Neural progenitor cell (in vitro differentiated cells): ENCODE data around the gene DNMT1. TPM values are rescaled to one million over a fixed set of nuclear protein-coding genes. Genes with fewer than 3 reads are reported as not detected.
"Not testable (repeated sequence)": the region's sequence is repeated elsewhere in the genome, so short reads cannot be mapped to it uniquely, and the experiment has no call there.

Source experiments
- DNase-seq: peaks from one replicate; pipeline ENCODE4 v3.0.0-alpha.2; 2016; ENCODE audit warnings: low spot score
- H2AFZ ChIP-seq: fragments of 200-600 bp; sonication (generic); replicated peaks from 2 replicates; pipeline ENCODE4 v1.6.1; 2016; ENCODE audit warnings: antibody characterized with exemption
- H3F3A ChIP-seq: fragments of 200-600 bp; sonication (generic); 2 replicates; pipeline ENCODE4 v1.6.1; 2016; ENCODE audit warnings: antibody characterized with exemption, low read depth
- H3K27ac ChIP-seq: fragments of 200-600 bp; sonication (generic); 2 replicates; pipeline ENCODE4 v1.5.1; 2016; ENCODE audit warnings: mild to moderate bottlenecking
- H3K27me3 ChIP-seq: fragments of 200-600 bp; sonication (generic); 2 replicates; pipeline ENCODE4 v1.6.1; 2016; ENCODE audit warnings: mild to moderate bottlenecking, moderate library complexity
- H3K36me3 ChIP-seq: fragments of 200-600 bp; sonication (generic); 2 replicates; pipeline ENCODE4 v1.5.1; 2016
- H3K4me1 ChIP-seq: fragments of 200-600 bp; sonication (generic); 2 replicates; pipeline ENCODE4 v1.6.1; 2016; ENCODE audit warnings: mixed run types
- H3K4me2 ChIP-seq: fragments of 200-600 bp; sonication (generic); 2 replicates; pipeline ENCODE4 v1.6.1; 2016
- H3K4me3 ChIP-seq: fragments of 200-600 bp; sonication (generic); 2 replicates; pipeline ENCODE4 v1.5.1; 2016
- H3K79me2 ChIP-seq: fragments of 200-600 bp; sonication (generic); 2 replicates; pipeline ENCODE4 v1.6.1; 2016; ENCODE audit warnings: low read depth
- H3K9ac ChIP-seq: fragments of 200-600 bp; sonication (generic); 2 replicates; pipeline ENCODE4 v1.6.1; 2016
- H3K9me3 ChIP-seq: fragments of 200-600 bp; sonication (generic); 2 replicates; pipeline ENCODE4 v1.5.1; 2016; ENCODE audit warnings: low read depth
- H4K20me1 ChIP-seq: fragments of 200-600 bp; sonication (generic); 2 replicates; pipeline ENCODE4 v1.6.1; 2016; ENCODE audit warnings: low read depth
- H3K27ac Mint-ChIP-seq: 3 replicates; pipeline ENCODE4 v1.8.0; 2021; ENCODE audit warnings: mixed read lengths
- H3K27me3 Mint-ChIP-seq: 2 replicates; pipeline ENCODE4 v1.8.0; 2022; ENCODE audit warnings: low read depth, mild to moderate bottlenecking, inconsistent platforms, moderate library complexity, mixed read lengths; ENCODE audit not compliant: insufficient read depth
- H3K36me3 Mint-ChIP-seq: 3 replicates; pipeline ENCODE4 v1.8.0; 2021; ENCODE audit warnings: mixed read lengths
- H3K4me1 Mint-ChIP-seq: 3 replicates; pipeline ENCODE4 v1.8.0; 2021; ENCODE audit warnings: mixed read lengths
- H3K4me3 Mint-ChIP-seq: 3 replicates; pipeline ENCODE4 v1.8.0; 2021; ENCODE audit warnings: mild to moderate bottlenecking, moderate library complexity, mixed read lengths
- H3K9me3 Mint-ChIP-seq: 3 replicates; pipeline ENCODE4 v1.8.0; 2020; ENCODE audit warnings: mixed read lengths
- EZH2 ChIP-seq: fragments of 200-600 bp; sonication (generic); IDR thresholded peaks from 2 replicates; pipeline ENCODE4 v1.6.1; 2017; ENCODE audit warnings: antibody characterized with exemption, mild to moderate bottlenecking, moderate library complexity
- EZH2phosphoT487 ChIP-seq: fragments of 200-600 bp; sonication (generic); IDR thresholded peaks from 2 replicates; pipeline ENCODE4 v1.6.1; 2017; ENCODE audit warnings: antibody characterized with exemption
- total RNA-seq: library from RNA; depleted of rRNA; stranded (reverse); fragments of >200 nt; gene quantifications from 2 replicates; pipeline ENCODE4 v1.2.3, GENCODE V29; 2015; ENCODE audit warnings: low replicate concordance
- TF ChIP-seq, protein P1 (sequence below): fragments of 200-600 bp; sonication (generic); IDR thresholded peaks from 2 replicates; pipeline ENCODE4 v1.5.1; 2017; ENCODE audit warnings: antibody characterized with exemption, mild to moderate bottlenecking

DNMT1 gene
- total RNA-seq, result 203 and 204 TPM in 2 replicates

GRCh38 chr19:10194500-10195198, at the start of gene DNMT1:
Gene DNMT1, minus strand, starts transcription at chr19:10194953. Its CDS starts 54 bp downstream, at chr19:10194899.
- Histone ChIP-seq H3K9ac (peak within 1 kb of the TSS; percentile 53), H3F3A (peaks cover 7% of the 10 kb centered on the region), H3K36me3 (no peaks in the 10 kb centered on the region), H3K27me3 (no peaks in the 10 kb centered on the region), H3K4me3 (peak within 1 kb of the TSS; percentile 67), H3K79me2 (peaks cover 50% of the 10 kb centered on the region), H3K4me2 (peak within 1 kb of the TSS; percentile 85), H2AFZ (peak within 1 kb of the TSS; percentile 79), H3K9me3 (no peaks in the 10 kb centered on the region), H4K20me1 (peaks cover 32% of the 10 kb centered on the region), H3K27ac (no peak within 1 kb of the TSS), H3K4me1 (peaks cover 3% of the 10 kb centered on the region)
- H3K36me3 Mint-ChIP-seq, result peaks cover 5% of the 10 kb centered on the region
- DNase-seq, result peak; percentile 96
- peak within 1 kb of the TSS; percentile 98 for H3K4me3 Mint-ChIP-seq
- H3K9me3 Mint-ChIP-seq, result no peaks in the 10 kb centered on the region
- peak within 1 kb of the TSS; percentile 96 for H3K27ac Mint-ChIP-seq
- peaks cover 11% of the 10 kb centered on the region for H3K4me1 Mint-ChIP-seq
- H3K27me3 Mint-ChIP-seq, result no peaks in the 10 kb centered on the region
- TF ChIP-seq, protein P1, sequence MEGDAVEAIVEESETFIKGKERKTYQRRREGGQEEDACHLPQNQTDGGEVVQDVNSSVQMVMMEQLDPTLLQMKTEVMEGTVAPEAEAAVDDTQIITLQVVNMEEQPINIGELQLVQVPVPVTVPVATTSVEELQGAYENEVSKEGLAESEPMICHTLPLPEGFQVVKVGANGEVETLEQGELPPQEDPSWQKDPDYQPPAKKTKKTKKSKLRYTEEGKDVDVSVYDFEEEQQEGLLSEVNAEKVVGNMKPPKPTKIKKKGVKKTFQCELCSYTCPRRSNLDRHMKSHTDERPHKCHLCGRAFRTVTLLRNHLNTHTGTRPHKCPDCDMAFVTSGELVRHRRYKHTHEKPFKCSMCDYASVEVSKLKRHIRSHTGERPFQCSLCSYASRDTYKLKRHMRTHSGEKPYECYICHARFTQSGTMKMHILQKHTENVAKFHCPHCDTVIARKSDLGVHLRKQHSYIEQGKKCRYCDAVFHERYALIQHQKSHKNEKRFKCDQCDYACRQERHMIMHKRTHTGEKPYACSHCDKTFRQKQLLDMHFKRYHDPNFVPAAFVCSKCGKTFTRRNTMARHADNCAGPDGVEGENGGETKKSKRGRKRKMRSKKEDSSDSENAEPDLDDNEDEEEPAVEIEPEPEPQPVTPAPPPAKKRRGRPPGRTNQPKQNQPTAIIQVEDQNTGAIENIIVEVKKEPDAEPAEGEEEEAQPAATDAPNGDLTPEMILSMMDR, result no peak
- TF ChIP-seq EZH2phosphoT487, result no peak
- no peak for TF ChIP-seq EZH2

- no peaks in the 10 kb centered on the region for H3K9me3 Mint-ChIP-seq
- Histone ChIP-seq H3K79me2 (no peaks in the 10 kb centered on the region), H3K27me3 (no peaks in the 10 kb centered on the region), H3K9me3 (no peaks in the 10 kb centered on the region), H3K9ac (no peak overlapping the region), H3K4me2 (no peak overlapping the region), H3K36me3 (no peaks in the 10 kb centered on the region), H2AFZ (no peak overlapping the region), H4K20me1 (no peaks in the 10 kb centered on the region), H3F3A (no peaks in the 10 kb centered on the region), H3K4me1 (no peaks in the 10 kb centered on the region), H3K4me3 (no peak overlapping the region), H3K27ac (no peak overlapping the region)
- peaks cover 2% of the 10 kb centered on the region for H3K27me3 Mint-ChIP-seq
- TF ChIP-seq EZH2 (no peak), EZH2phosphoT487 (no peak)
- TF ChIP-seq, protein P1, result no peak
- no peaks in the 10 kb centered on the region for H3K36me3 Mint-ChIP-seq
- no peaks in the 10 kb centered on the region for H3K4me1 Mint-ChIP-seq
- DNase-seq, result no peak
- H3K27ac Mint-ChIP-seq, result no peak overlapping the region
- no peak overlapping the region for H3K4me3 Mint-ChIP-seq
Observed at GRCh38 chr19:10243606-10244005, 48.9 kb upstream of the DNMT1 start.

- not testable (repeated sequence) for H3K27me3 ChIP-seq, H3K9ac ChIP-seq, H4K20me1 ChIP-seq, H3K36me3 Mint-ChIP-seq, H3K9me3 ChIP-seq, H3K27me3 Mint-ChIP-seq, H3K79me2 ChIP-seq, H3K4me1 ChIP-seq, H3K4me3 Mint-ChIP-seq, H3K4me3 ChIP-seq, H3K27ac ChIP-seq, H3K36me3 ChIP-seq, H3K4me1 Mint-ChIP-seq, H2AFZ ChIP-seq, H3K27ac Mint-ChIP-seq, H3K9me3 Mint-ChIP-seq, H3F3A ChIP-seq, H3K4me2 ChIP-seq, DNase-seq
Observed at GRCh38 chr19:10241826-10242449, 47.2 kb upstream of the DNMT1 start.

DNA sequence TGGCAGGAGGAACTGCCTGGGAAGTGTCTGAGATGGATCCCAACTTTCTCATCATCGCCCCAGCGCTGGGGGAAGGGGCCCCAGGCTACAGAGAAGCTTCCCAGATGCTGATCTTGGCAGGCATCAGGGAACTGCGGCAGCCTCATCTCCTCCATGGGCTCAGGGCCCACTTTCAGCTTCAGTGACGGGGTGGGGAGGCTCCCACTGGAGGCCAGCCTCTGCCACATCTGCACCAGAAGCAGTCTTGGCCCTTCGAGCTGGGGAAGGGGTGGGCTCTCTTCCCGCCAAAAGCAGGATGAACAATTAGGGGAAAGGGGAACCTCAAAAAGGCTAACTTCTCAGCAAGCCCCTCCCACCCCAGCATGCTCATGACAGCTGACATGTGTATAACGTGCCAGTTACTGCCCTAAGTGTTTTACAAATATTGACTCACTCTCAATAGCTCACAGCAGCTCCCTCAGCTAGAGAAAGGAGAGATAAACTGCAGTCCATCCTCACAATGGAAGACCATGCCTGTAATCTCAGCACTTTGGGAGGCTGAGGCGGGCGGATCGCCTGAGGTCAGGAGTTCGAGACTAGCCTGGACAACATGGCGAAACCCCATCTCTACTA, 43.5 kb upstream of the DNMT1 start:
- H3K4me3 Mint-ChIP-seq, result no peak overlapping the region
- TF ChIP-seq EZH2, result no peak
- TF ChIP-seq EZH2phosphoT487, result no peak
- TF ChIP-seq, protein P1, result no peak
- H3K4me3 ChIP-seq, result no peak overlapping the region
- no peak overlapping the region for H2AFZ ChIP-seq
- H3K4me1 Mint-ChIP-seq, result peaks cover 6% of the 10 kb centered on the region
- no peaks in the 10 kb centered on the region for H3K36me3 Mint-ChIP-seq
- no peaks in the 10 kb centered on the region for H3F3A ChIP-seq
- H3K27me3 Mint-ChIP-seq, result no peaks in the 10 kb centered on the region
- H3K36me3 ChIP-seq, result no peaks in the 10 kb centered on the region
- H4K20me1 ChIP-seq, result no peaks in the 10 kb centered on the region
- no peaks in the 10 kb centered on the region for H3K9me3 Mint-ChIP-seq
- H3K27me3 ChIP-seq, result no peaks in the 10 kb centered on the region
- no peaks in the 10 kb centered on the region for H3K9me3 ChIP-seq
- no peak overlapping the region for H3K27ac Mint-ChIP-seq
- no peaks in the 10 kb centered on the region for H3K79me2 ChIP-seq
- no peak for DNase-seq
- no peaks in the 10 kb centered on the region for H3K4me1 ChIP-seq
- no peak overlapping the region for H3K27ac ChIP-seq
- H3K9ac ChIP-seq, result no peak overlapping the region
- no peak overlapping the region for H3K4me2 ChIP-seq
